ENCODE measurements around the gene GABBR2. TPM values are rescaled to one million over a fixed set of nuclear protein-coding genes. Genes with fewer than 3 reads are reported as not detected.

The GABBR2 gene
- total RNA-seq, 1 experiment from 2014 or later, result 6.3 TPM

DNA sequence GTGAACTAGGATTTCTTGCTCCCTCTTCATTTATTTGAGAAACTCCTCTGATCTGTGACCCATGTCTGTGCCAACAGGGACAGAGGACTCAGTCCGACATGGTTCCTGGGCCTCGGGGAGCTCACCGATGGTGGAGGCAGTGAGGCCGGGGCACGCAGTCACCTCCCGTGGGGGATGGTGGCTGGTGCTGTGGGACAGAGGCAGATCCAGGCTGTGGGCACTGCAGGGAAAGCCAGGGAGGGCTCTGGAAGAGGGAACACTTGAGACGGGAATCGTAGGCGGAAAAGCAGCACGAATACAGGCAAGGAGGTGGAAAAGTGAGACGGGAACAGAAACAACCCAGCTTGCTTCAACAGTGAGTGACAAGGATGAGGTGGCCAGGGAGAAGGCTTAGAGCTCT, 127.8 kb downstream of the GABBR2 start:
- CTCF ChIA-PET, result no interaction called here
- TF ChIP-seq, protein P1, sequence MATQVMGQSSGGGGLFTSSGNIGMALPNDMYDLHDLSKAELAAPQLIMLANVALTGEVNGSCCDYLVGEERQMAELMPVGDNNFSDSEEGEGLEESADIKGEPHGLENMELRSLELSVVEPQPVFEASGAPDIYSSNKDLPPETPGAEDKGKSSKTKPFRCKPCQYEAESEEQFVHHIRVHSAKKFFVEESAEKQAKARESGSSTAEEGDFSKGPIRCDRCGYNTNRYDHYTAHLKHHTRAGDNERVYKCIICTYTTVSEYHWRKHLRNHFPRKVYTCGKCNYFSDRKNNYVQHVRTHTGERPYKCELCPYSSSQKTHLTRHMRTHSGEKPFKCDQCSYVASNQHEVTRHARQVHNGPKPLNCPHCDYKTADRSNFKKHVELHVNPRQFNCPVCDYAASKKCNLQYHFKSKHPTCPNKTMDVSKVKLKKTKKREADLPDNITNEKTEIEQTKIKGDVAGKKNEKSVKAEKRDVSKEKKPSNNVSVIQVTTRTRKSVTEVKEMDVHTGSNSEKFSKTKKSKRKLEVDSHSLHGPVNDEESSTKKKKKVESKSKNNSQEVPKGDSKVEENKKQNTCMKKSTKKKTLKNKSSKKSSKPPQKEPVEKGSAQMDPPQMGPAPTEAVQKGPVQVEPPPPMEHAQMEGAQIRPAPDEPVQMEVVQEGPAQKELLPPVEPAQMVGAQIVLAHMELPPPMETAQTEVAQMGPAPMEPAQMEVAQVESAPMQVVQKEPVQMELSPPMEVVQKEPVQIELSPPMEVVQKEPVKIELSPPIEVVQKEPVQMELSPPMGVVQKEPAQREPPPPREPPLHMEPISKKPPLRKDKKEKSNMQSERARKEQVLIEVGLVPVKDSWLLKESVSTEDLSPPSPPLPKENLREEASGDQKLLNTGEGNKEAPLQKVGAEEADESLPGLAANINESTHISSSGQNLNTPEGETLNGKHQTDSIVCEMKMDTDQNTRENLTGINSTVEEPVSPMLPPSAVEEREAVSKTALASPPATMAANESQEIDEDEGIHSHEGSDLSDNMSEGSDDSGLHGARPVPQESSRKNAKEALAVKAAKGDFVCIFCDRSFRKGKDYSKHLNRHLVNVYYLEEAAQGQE (IDR thresholded peaks at IDR 0.05; ENCODE audit: insufficient read depth in 1 of 2, low read depth in 2 of 2, low read length in 1 of 2), result no peak
- TF ChIP-seq TCF7L2 (IDR thresholded peaks at IDR 0.05; ENCODE audit: low read depth, low read length), result no peak

DNA sequence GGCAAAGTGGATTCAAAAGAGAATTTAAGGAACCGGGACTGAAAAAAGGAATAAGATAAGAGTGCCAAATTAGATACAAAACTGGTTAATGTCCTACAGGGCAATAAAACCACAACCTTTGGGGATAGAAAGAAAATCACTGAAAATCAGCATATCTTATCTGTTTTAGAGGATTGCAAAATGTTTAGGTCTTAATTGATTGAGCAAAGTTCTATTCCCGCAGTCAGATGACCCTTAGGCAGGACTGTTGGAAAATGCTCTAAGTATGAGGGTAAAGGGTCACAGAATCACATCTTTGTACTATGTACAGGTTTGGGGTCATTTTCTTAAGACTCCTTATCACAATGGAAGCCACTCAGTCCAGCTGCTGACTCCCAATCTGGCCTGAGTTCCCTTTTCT, 129.0 kb downstream of the GABBR2 start:
- no TSS peak for BruUV-seq (replicated peaks)
- H3K27me3 ChIP-seq (ENCODE audit: control insufficient read depth, insufficient read depth, low read length), result no peaks in the 10 kb centered on the region
- no peak for DNase-seq (ENCODE audit: low read depth, low spot score)
- ChIA-PET CTCF (no interaction called here), POLR2A (no interaction called here)
- no peak overlapping the region for H3K27ac ChIP-seq (ENCODE audit: low read length)
- no peaks in the 10 kb centered on the region for H3K9me3 ChIP-seq (ENCODE audit: control insufficient read depth, insufficient read depth, low read depth, low read length)
- H3K36me3 ChIP-seq (ENCODE audit: control insufficient read depth, insufficient read depth, low read length), result no peaks in the 10 kb centered on the region
- intact Hi-C loops (cut with micrococcal nuclease; ENCODE audit: unreplicated experiment), result no loop called here
- H3K4me1 ChIP-seq (ENCODE audit: control insufficient read depth, insufficient read depth, low read length), result no peaks in the 10 kb centered on the region
- no peak for ATAC-seq
- no peak overlapping the region for H3K4me3 ChIP-seq (ENCODE audit: low read depth in 2 of 2, low read length in 2 of 2)
- in situ Hi-C loops (cut with HindIII; ENCODE audit: low pct_unique_long_range_greater_than_20kb, low sequenced_read_pairs), result no loop called here
- TF ChIP-seq TCF7L2 (IDR thresholded peaks at IDR 0.05; ENCODE audit: low read depth, low read length) (no peak), CTCF (IDR thresholded peaks at IDR 0.05) (no peak), POLR2AphosphoS5 (IDR thresholded peaks at IDR 0.05; ENCODE audit: low read depth, low read length) (no peak), SIN3A (IDR thresholded peaks at IDR 0.05; ENCODE audit: borderline replicate concordance, insufficient read depth, low read depth, low read length) (no peak)
- TF ChIP-seq, protein P1 (IDR thresholded peaks at IDR 0.05; ENCODE audit: insufficient read depth in 1 of 2, low read depth in 2 of 2, low read length in 1 of 2), result no peak

More for the DNA sequence above, 127.8 kb downstream of the GABBR2 start:
- no peaks in the 10 kb centered on the region for H3K27me3 ChIP-seq (ENCODE audit: control insufficient read depth, insufficient read depth, low read length)
- no peak for DNase-seq (ENCODE audit: low read depth, low spot score)
- H3K27ac ChIP-seq (ENCODE audit: low read length), result no peak overlapping the region
- no TSS peak for BruUV-seq (replicated peaks)
- no peaks in the 10 kb centered on the region for H3K4me1 ChIP-seq (ENCODE audit: control insufficient read depth, insufficient read depth, low read length)
- no peaks in the 10 kb centered on the region for H3K9me3 ChIP-seq (ENCODE audit: control insufficient read depth, insufficient read depth, low read depth, low read length)
- no peak overlapping the region for H3K4me3 ChIP-seq (ENCODE audit: low read depth in 2 of 2, low read length in 2 of 2)
- intact Hi-C loops (cut with micrococcal nuclease; ENCODE audit: unreplicated experiment) (no loop called here), in situ Hi-C loops (cut with HindIII; ENCODE audit: low pct_unique_long_range_greater_than_20kb, low sequenced_read_pairs) (no loop called here)
- no peaks in the 10 kb centered on the region for H3K36me3 ChIP-seq (ENCODE audit: control insufficient read depth, insufficient read depth, low read length)
- no peak for ATAC-seq
- POLR2A ChIA-PET, result no interaction called here
